AG04449 (cell line): ENCODE measurements around the gene PRICKLE2.

Experiments
- CTCF ChIA-PET: fragments of 350-600 bp; formaldehyde crosslinking; extraction: SDS; loops from one replicate; lab custom pipeline; 2021; ENCODE audit warnings: antibody characterized with exemption; lab: Yijun Ruan, JAX
- POLR2A ChIA-PET: fragments of 400-600, 350-600 bp; formaldehyde crosslinking; extraction: SDS; loops from one replicate; lab custom pipeline; 2020; ENCODE audit warnings: antibody characterized with exemption, inconsistent platforms; lab: Yijun Ruan, JAX
- DNase-seq: peaks from one replicate; pipeline ENCODE4 v3.0.0-alpha.2; 2010; ENCODE audit warnings: low read depth, low spot score
- H3K4me3 ChIP-seq: 2 replicates; pipeline ENCODE4 v1.5.1; 2011; ENCODE audit warnings: low read depth, mild to moderate bottlenecking, control low read depth, low read length
- TF ChIP-seq, protein P1 (sequence below): IDR thresholded peaks from one replicate; pipeline ENCODE4 v1.5.1; 2011; ENCODE audit warnings: mild to moderate bottlenecking, moderate library complexity, low read length, control low read depth, inconsistent platforms; ENCODE audit not compliant: insufficient read depth; ENCODE audit errors: missing control alignments

Gene PRICKLE2

DNA sequence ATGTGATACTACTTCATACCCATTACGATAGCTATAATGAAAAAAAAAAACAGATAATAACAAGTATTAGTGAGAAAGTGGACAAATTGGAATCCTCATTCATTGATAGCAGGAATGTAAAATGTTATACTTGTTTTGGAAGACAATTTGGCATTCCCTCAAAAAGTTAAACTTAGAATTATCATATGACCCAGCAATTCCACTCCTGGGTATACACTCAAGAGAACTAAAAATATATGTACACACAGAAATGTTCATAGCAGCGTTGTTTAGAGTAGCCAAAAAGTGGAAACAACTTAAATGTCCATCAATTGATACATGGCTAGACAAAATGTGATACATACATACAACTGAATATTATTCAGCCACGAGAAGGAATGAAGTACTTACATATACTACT lies 69.9 kb downstream of the PRICKLE2 start:
- POLR2A ChIA-PET, result no interaction called here
- no peak for DNase-seq
- no peak overlapping the region for H3K4me3 ChIP-seq
- TF ChIP-seq, protein P1, sequence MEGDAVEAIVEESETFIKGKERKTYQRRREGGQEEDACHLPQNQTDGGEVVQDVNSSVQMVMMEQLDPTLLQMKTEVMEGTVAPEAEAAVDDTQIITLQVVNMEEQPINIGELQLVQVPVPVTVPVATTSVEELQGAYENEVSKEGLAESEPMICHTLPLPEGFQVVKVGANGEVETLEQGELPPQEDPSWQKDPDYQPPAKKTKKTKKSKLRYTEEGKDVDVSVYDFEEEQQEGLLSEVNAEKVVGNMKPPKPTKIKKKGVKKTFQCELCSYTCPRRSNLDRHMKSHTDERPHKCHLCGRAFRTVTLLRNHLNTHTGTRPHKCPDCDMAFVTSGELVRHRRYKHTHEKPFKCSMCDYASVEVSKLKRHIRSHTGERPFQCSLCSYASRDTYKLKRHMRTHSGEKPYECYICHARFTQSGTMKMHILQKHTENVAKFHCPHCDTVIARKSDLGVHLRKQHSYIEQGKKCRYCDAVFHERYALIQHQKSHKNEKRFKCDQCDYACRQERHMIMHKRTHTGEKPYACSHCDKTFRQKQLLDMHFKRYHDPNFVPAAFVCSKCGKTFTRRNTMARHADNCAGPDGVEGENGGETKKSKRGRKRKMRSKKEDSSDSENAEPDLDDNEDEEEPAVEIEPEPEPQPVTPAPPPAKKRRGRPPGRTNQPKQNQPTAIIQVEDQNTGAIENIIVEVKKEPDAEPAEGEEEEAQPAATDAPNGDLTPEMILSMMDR, result no peak
- CTCF ChIA-PET, result interaction anchor here (1.0 to 1.3 kb wide), 4 partner anchors 8 to 132 kb away, joined by 3 read pairs; no protein-coding TSS in a partner anchor

DNA sequence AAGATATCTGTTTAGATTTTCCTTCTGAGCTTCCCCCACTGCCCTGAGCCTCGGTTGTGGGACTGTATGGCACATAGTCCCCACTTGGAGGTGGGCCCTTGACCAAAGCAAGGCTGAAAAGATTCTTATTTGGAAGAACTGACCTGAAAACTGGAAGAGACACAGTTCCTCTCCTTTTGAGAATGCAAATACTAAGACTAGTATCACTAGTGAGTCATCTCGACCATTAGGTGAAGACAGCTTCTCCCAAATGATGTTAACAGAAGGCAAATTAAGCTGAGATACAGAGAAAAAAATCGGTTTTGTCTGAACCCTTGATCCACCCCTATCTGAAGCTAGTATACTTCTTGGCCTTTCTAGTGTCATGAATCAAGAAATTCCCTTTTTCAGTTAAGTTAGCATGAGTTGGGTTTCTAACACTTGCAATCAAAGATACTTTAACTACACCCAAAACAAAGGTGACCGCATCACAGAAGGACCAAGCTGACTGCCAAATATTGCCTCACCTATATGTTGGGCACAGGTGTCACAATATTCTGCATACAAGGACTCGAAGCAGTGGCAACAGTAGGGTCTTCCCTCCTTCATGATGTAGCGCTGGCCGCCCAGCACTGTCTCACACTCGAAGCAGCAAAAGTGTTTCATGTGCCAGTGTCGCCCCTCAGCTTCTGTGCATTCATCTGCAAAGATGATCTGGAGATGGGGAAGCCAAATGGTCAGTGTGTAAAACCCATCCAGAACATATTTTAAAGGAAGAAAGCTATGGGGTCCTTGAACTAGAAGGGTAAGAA lies 72.4 kb downstream of the PRICKLE2 start:
- no peak overlapping the region for H3K4me3 ChIP-seq
- ChIA-PET CTCF (interaction anchor here (0.7 to 1.6 kb wide), 6 partner anchors 9 to 332 kb away, joined by 3 to 5 read pairs (median 4); no protein-coding TSS in a partner anchor), POLR2A (no interaction called here)
- no peak for DNase-seq
- TF ChIP-seq, protein P1, result no peak

DNA sequence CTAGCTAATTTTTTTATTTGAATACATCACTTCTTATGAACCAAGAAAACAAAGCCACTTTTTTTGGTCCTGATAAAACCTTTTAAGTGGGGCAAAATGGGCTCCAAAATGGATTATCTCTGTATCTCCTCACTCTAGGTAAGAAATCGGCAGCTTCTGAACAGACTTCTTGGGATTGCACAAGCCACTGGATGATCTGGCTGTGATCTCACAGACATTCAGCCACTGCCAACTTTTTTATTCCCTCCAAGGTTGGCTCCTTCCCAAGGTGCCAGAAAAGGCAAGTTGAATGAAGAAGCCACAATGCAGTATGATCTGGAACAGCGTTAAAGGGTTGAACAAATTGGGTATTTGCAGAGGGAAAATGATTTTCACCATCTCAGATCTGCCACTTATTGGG lies 73.2 kb downstream of the PRICKLE2 start:
- CTCF ChIA-PET, result interaction anchor here (0.6 to 1.3 kb wide), 3 partner anchors 119 to 333 kb away, joined by 3 read pairs; no protein-coding TSS in a partner anchor
- TF ChIP-seq, protein P1, result no peak
- no peak for DNase-seq
- H3K4me3 ChIP-seq, result no peak overlapping the region
- POLR2A ChIA-PET, result no interaction called here

DNA sequence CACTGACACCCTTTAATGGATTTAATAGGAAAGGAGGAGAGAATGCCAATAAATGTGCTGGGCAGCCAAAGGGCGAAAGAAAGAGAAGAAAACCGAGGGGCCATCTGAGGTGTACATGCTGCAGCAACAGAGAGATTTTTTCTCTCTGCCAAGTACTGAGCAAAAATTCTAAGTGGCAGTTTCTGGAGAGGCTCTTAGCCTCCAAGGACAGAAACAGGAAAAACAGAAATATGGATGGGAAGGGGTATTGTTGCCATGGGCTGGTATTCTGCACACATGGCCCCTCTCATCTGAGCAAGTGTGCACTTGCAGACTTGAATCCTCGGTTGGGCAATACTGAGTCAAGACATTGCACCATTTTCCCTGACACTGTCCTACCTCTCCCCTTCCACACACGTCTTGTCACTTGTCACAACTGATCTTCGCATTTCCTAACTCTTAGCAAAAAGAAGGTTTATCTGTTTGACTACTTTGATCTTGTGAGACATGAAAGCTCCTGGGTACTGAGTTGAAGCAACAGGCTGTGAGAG lies 73.9 kb downstream of the PRICKLE2 start:
- no peak overlapping the region for H3K4me3 ChIP-seq
- TF ChIP-seq, protein P1, result no peak
- CTCF ChIA-PET, result interaction anchor here (0.6 to 1.3 kb wide), 2 partner anchors 119 to 247 kb away, joined by 3 read pairs; no protein-coding TSS in a partner anchor
- POLR2A ChIA-PET, result no interaction called here
- DNase-seq, result no peak

DNA sequence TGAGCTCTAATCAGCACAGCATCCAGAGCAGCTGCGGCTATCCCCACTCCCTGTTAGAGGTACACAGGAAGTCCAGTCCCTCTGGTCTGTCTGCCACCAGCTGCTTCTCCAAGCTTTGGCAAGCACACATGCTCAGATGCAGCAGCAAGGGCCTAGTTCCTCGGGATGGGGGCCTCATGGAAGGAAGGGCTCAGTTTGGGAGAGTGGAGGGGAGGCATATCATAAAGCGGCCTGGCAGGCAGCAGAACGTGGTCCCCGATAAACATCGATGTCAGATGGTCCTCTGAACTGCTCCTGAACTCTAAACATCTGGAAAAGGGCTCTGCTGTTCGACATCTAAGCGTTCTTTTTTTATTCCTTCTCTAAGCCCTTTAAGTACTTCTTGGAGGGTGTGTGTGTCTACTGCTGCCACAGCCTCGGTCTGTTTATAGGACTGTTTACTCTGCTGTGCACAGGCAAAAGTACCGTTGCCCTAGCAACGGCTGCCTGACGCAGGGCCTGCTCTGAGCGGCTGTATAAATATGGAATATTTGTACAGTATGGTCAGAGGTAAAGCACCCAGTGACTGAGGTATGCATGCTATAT lies 74.6 kb downstream of the PRICKLE2 start:
- CTCF ChIA-PET, result interaction anchor here (0.9 to 1.3 kb wide), 3 partner anchors 11 to 128 kb away, joined by 3 read pairs; partner anchors contain the start of gene PSMD6

More for the DNA sequence above, 74.6 kb downstream of the PRICKLE2 start:
- no peak overlapping the region for H3K4me3 ChIP-seq
- POLR2A ChIA-PET, result interaction anchor here (0.7 kb wide), 1 partner anchor 13 kb away, joined by 3 read pairs; no protein-coding TSS in a partner anchor
- TF ChIP-seq, protein P1, result no peak
- peak; percentile 89 for DNase-seq
